Measurements from ENCODE around the gene FBXL16. TPM values are rescaled to one million over a fixed set of nuclear protein-coding genes. Genes with fewer than 3 reads are reported as not detected.

The FBXL16 gene
- total and polyA plus RNA-seq, 2 of the 13 experiments (the other 11 are each of a cell fraction or from before 2014, with no cell fraction given): 0.22 to 2.0 TPM

DNA sequence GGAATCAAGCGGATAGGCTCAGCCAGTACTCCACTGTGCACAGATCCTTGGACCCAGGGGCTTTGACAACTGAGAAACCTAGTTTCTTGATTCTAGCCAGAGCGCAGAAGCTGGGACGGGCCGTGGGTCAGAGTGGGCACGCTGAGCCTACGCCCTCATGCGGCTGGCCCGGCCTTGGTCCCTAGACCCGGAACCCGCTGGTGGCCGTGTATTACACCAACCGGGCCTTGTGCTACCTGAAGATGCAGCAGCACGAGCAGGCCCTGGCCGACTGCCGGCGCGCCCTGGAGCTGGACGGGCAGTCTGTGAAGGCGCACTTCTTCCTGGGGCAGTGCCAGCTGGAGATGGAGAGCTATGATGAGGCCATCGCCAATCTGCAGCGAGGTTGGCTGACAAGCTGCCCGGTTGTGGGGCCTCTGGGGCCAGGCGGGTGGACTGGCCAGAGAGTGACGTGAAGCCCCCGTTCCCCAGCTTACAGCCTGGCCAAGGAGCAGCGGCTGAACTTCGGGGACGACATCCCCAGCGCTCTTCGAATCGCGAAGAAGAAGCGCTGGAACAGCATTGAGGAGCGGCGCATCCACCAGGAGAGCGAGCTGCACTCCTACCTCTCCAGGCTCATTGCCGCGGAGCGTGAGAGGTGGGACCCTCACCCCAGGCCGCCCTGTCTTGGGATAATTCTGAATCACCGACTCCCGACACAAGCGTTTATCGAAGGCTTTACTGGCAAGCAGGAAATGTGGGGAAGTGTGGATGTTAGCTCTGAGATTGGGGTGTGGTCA is 24.4 kb downstream of the FBXL16 start (continued):
- TF ChIP-seq, protein P1, sequence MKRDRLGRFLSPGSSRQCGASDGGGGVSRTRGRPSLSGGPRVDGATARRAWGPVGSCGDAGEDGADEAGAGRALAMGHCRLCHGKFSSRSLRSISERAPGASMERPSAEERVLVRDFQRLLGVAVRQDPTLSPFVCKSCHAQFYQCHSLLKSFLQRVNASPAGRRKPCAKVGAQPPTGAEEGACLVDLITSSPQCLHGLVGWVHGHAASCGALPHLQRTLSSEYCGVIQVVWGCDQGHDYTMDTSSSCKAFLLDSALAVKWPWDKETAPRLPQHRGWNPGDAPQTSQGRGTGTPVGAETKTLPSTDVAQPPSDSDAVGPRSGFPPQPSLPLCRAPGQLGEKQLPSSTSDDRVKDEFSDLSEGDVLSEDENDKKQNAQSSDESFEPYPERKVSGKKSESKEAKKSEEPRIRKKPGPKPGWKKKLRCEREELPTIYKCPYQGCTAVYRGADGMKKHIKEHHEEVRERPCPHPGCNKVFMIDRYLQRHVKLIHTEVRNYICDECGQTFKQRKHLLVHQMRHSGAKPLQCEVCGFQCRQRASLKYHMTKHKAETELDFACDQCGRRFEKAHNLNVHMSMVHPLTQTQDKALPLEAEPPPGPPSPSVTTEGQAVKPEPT (CRISPR knock-in tag; IDR thresholded peaks at IDR 0.05; ENCODE audit: low read depth): no peak
- no peak for TF ChIP-seq ZKSCAN8 (CRISPR knock-in tag; IDR thresholded peaks at IDR 0.05; ENCODE audit: borderline replicate concordance)
- no peak; the same call in 1 of the 2 replicates for TF ChIP-seq SPEN (CRISPR knock-in tag; IDR thresholded peaks at IDR 0.05; ENCODE audit: low read depth)
- 0 out of 2 replicates have a peak, but pooled peaks have one; percentile 12 for TF ChIP-seq GATAD2A (CRISPR knock-in tag; IDR thresholded peaks at IDR 0.05)
- no peak for TF ChIP-seq NPAS2 (CRISPR knock-in tag; IDR thresholded peaks at IDR 0.05; ENCODE audit: borderline replicate concordance)
- TF ChIP-seq, protein P2, sequence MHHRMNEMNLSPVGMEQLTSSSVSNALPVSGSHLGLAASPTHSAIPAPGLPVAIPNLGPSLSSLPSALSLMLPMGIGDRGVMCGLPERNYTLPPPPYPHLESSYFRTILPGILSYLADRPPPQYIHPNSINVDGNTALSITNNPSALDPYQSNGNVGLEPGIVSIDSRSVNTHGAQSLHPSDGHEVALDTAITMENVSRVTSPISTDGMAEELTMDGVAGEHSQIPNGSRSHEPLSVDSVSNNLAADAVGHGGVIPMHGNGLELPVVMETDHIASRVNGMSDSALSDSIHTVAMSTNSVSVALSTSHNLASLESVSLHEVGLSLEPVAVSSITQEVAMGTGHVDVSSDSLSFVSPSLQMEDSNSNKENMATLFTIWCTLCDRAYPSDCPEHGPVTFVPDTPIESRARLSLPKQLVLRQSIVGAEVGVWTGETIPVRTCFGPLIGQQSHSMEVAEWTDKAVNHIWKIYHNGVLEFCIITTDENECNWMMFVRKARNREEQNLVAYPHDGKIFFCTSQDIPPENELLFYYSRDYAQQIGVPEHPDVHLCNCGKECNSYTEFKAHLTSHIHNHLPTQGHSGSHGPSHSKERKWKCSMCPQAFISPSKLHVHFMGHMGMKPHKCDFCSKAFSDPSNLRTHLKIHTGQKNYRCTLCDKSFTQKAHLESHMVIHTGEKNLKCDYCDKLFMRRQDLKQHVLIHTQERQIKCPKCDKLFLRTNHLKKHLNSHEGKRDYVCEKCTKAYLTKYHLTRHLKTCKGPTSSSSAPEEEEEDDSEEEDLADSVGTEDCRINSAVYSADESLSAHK (CRISPR knock-in tag; IDR thresholded peaks at IDR 0.05; ENCODE audit: borderline replicate concordance): no peak
- TF ChIP-seq, protein P3, sequence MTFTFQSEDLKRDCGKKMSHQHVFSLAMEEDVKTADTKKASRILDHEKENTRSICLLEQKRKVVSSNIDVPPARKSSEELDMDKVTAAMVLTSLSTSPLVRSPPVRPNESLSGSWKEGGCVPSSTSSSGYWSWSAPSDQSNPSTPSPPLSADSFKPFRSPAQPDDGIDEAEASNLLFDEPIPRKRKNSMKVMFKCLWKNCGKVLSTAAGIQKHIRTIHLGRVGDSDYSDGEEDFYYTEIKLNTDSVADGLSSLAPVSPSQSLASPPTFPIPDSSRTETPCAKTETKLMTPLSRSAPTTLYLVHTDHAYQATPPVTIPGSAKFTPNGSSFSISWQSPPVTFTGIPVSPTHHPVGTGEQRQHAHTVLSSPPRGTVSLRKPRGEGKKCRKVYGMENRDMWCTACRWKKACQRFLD (CRISPR knock-in tag; IDR thresholded peaks at IDR 0.05; ENCODE audit: borderline replicate concordance): no peak
- TF ChIP-seq TCF7L2 (IDR thresholded peaks at IDR 0.05; ENCODE audit: low read depth, low read length): no peak
- peak; percentile 12; the same call in 1 of the 2 replicates for TF ChIP-seq ZNF281 (CRISPR knock-in tag; IDR thresholded peaks at IDR 0.05; ENCODE audit: borderline replicate concordance)
- TF ChIP-seq, protein P4, sequence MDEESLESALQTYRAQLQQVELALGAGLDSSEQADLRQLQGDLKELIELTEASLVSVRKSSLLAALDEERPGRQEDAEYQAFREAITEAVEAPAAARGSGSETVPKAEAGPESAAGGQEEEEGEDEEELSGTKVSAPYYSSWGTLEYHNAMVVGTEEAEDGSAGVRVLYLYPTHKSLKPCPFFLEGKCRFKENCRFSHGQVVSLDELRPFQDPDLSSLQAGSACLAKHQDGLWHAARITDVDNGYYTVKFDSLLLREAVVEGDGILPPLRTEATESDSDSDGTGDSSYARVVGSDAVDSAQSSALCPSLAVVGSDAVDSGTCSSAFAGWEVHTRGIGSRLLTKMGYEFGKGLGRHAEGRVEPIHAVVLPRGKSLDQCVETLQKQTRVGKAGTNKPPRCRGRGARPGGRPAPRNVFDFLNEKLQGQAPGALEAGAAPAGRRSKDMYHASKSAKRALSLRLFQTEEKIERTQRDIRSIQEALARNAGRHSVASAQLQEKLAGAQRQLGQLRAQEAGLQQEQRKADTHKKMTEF (CRISPR knock-in tag; IDR thresholded peaks at IDR 0.05): no peak
- TF ChIP-seq ZNF496 (CRISPR knock-in tag; IDR thresholded peaks at IDR 0.05; ENCODE audit: insufficient replicate concordance): no peak
- peak; percentile 55; the same call in 1 of the 2 replicates for TF ChIP-seq SMAD1 (CRISPR knock-in tag; IDR thresholded peaks at IDR 0.05; ENCODE audit: borderline replicate concordance, low read depth)
- TF ChIP-seq, protein P5, sequence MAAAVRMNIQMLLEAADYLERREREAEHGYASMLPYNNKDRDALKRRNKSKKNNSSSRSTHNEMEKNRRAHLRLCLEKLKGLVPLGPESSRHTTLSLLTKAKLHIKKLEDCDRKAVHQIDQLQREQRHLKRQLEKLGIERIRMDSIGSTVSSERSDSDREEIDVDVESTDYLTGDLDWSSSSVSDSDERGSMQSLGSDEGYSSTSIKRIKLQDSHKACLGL (CRISPR knock-in tag; IDR thresholded peaks at IDR 0.05): 0 out of 2 replicates have a peak, but pooled peaks have one; percentile 60
- TF ChIP-seq SNRNP70 (IDR thresholded peaks at IDR 0.05; ENCODE audit: low read depth, low read length): no peak
- no peak for TF ChIP-seq ZNF20 (CRISPR knock-in tag; IDR thresholded peaks at IDR 0.05)
- no peak for TF ChIP-seq SP2 (CRISPR knock-in tag; IDR thresholded peaks at IDR 0.05)
- TF ChIP-seq NFE2 (CRISPR knock-in tag; IDR thresholded peaks at IDR 0.05): no peak
- no peak for TF ChIP-seq NAIF1 (CRISPR knock-in tag; IDR thresholded peaks at IDR 0.05; ENCODE audit: borderline replicate concordance)
